ENCODE results near the gene FTO. TPM values are rescaled to one million over a fixed set of nuclear protein-coding genes. Genes with fewer than 3 reads are reported as not detected.

FTO gene
- total RNA-seq: 100 to 1,000 TPM in 1 of 2 donors, 10 to 100 TPM in 1; 89.8 to 145 TPM
- 10 to 100 TPM; 12.2 to 25.6 TPM for polyA plus RNA-seq
- long read RNA-seq, donor 1, full-length matches to known transcripts: 14 of 36 reads
- long read RNA-seq, donor 1, partial matches to known transcripts: 22 of 36 reads
- long read RNA-seq, donor 1, other reads (novel, unspliced or antisense): 0 of 36 reads
- long read RNA-seq, donor 2, full-length matches to known transcripts: 4 of 4 reads
- long read RNA-seq, donor 2, partial matches to known transcripts: 0 of 4 reads
- long read RNA-seq, donor 2, other reads (novel, unspliced or antisense): 0 of 4 reads
- long read RNA-seq, donor 3, full-length matches to known transcripts: 3 of 3 reads
- long read RNA-seq, donor 3, partial matches to known transcripts: 0 of 3 reads
- long read RNA-seq, donor 3, other reads (novel, unspliced or antisense): 0 of 3 reads
- long read RNA-seq, donor 4, full-length matches to known transcripts: 1 of 1 reads
- long read RNA-seq, donor 4, partial matches to known transcripts: 0 of 1 reads
- long read RNA-seq, donor 4, other reads (novel, unspliced or antisense): 0 of 1 reads
- long read RNA-seq, donor 5, full-length matches to known transcripts: 12 of 12 reads
- long read RNA-seq, donor 5, partial matches to known transcripts: 0 of 12 reads
- long read RNA-seq, donor 5, other reads (novel, unspliced or antisense): 0 of 12 reads

DNA sequence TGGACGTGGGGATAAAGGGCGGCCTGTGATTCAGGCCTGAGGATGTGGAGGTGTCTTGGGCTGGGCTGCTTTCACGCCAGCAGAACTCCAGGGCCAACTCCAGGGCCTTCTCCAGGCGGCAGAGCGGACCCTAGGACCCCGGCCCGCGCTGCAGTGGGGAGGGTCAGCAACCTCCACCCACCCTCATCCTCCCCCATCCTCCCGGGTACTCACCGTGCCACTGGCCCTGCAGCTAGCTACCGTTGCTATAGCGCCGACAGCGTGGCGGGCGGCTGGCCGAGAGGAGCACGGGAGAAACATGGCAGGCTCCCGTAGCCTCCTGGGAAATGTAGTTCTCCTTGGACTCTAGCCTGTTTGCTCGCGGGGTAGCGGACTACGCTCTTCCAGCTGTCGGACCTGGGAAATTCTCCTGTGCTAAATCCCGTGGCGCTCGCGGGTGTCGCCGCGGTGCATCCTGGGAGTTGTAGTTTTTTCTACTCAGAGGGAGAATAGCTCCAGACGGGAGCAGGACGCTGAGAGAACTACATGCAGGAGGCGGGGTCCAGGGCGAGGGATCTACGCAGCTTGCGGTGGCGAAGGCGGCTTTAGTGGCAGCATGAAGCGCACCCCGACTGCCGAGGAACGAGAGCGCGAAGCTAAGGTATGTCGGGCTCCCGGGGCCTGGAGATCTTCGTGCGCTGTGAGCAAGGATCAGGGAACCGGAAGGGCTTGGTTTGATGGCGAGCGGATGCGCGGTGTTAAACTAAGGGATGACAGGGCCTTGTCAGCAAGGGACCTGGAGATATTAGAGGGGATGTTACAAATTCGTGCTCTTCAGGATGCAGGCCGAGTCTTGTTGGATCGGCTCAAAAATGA lies at the start of gene FTO, which contains the start of gene RPGRIP1L:
TSS of gene FTO (plus strand) at position 567 of the 855 bp plus-strand sequence.
TSS of gene RPGRIP1L (minus strand) at position 270 of the 855 bp plus-strand sequence. CDS start 3,136 bp downstream, outside the sequence.
- WGBS, 2 donors: 0 to 1% methylated on average over 57 of the region's 57 CpGs
- ATAC-seq (ENCODE audit: insufficient read depth, low FRiP score): peak; percentile 98
- DNase-seq: peak; percentile 99 to 100 (median 100)
- H3K4me1 ChIP-seq (ENCODE audit: control insufficient read depth in 5 of 5, insufficient read depth in 5 of 5, low read length in 5 of 5): peaks cover 0 to 16% (median 12%) of the 10 kb centered on the region in 5 donors
- H3K27me3 ChIP-seq (ENCODE audit: control insufficient read depth in 3 of 3, insufficient read depth in 3 of 3, low read length in 2 of 3): no peaks in the 10 kb centered on the region
- H3K36me3 ChIP-seq (ENCODE audit: control insufficient read depth in 4 of 4, insufficient read depth in 4 of 4, low read length in 4 of 4): peaks cover 0 to 4% (median 0%) of the 10 kb centered on the region in 4 donors
- peak within 1 kb of the TSS; percentile 84 for H3K4me3 ChIP-seq
- H3K27ac ChIP-seq (ENCODE audit: low read depth in 1 of 2, low read length in 1 of 2): peak within 1 kb of the TSS in 1 of 2 donors; percentile 78
- TF ChIP-seq, protein P1, sequence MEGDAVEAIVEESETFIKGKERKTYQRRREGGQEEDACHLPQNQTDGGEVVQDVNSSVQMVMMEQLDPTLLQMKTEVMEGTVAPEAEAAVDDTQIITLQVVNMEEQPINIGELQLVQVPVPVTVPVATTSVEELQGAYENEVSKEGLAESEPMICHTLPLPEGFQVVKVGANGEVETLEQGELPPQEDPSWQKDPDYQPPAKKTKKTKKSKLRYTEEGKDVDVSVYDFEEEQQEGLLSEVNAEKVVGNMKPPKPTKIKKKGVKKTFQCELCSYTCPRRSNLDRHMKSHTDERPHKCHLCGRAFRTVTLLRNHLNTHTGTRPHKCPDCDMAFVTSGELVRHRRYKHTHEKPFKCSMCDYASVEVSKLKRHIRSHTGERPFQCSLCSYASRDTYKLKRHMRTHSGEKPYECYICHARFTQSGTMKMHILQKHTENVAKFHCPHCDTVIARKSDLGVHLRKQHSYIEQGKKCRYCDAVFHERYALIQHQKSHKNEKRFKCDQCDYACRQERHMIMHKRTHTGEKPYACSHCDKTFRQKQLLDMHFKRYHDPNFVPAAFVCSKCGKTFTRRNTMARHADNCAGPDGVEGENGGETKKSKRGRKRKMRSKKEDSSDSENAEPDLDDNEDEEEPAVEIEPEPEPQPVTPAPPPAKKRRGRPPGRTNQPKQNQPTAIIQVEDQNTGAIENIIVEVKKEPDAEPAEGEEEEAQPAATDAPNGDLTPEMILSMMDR (IDR thresholded peaks at IDR 0.05; ENCODE audit: control extremely low read depth, extremely low read depth): no peak
- H3K9me3 ChIP-seq (ENCODE audit: control insufficient read depth in 4 of 4, insufficient read depth in 3 of 4, low read length in 3 of 4): no peaks in the 10 kb centered on the region
- peak within 1 kb of the TSS; percentile 50 to 86 for H3K9ac ChIP-seq (ENCODE audit: insufficient read depth in 1 of 2, low read length in 2 of 2)

DNA sequence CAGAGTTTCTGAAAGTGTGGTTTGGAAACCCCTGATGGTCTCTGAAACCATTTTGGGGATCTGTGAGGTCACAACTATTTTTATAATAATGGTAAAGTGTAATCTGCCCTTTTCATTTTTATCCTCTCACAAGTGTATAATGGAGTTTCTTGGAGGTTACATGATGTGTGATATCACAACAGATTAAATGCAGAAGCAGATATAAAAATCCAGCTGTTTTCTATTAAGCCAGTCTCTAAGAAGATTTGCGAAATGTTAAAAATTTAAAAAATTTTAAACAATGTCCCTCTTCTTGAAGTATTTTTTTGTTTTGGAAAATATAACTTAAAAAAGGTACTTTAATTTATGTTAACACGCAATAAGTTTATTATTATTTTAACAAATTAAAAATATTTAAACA lies 49.0 kb upstream of the FTO start:
- Histone ChIP-seq H3K9me3 (ENCODE audit: control insufficient read depth in 4 of 4, insufficient read depth in 3 of 4, low read length in 3 of 4) (no peaks in the 10 kb centered on the region), H3K4me1 (ENCODE audit: control insufficient read depth in 5 of 5, insufficient read depth in 5 of 5, low read length in 5 of 5) (no peaks in the 10 kb centered on the region), H3K27ac (ENCODE audit: low read depth in 1 of 2, low read length in 1 of 2) (no peak overlapping the region), H3K4me3 (no peak overlapping the region), H3K9ac (ENCODE audit: insufficient read depth in 1 of 2, low read length in 2 of 2) (no peak overlapping the region), H3K27me3 (ENCODE audit: control insufficient read depth in 3 of 3, insufficient read depth in 3 of 3, low read length in 2 of 3) (no peaks in the 10 kb centered on the region), H3K36me3 (ENCODE audit: control insufficient read depth in 4 of 4, insufficient read depth in 4 of 4, low read length in 4 of 4) (peaks cover 0 to 6% (median 2%) of the 10 kb centered on the region in 4 donors)
- WGBS, 2 donors: 95 to 97% methylated on average over 2 of the region's 2 CpGs
- DNase-seq (no peak), ATAC-seq (ENCODE audit: insufficient read depth, low FRiP score) (no peak)
- TF ChIP-seq, protein P1 (IDR thresholded peaks at IDR 0.05; ENCODE audit: control extremely low read depth, extremely low read depth): no peak

DNA sequence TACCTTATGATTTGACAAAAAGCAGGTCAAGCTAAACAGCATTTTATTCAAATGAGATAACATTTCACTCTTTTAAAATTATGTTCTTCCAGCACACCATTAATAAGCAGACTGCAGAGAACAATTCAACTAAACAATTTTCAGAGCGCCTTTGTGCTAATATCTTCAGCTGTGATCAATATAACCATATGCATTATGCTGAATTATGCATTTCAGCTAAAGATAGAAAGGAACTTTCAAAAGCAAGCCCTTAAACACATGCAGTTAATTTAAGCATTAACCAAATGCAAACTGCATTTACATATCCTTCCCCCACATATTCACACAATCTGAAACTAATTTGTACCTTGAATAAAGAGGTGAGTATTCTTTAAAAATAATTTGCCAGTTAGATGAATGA lies 41.9 kb upstream of the FTO start:
- H3K4me3 ChIP-seq: no peak overlapping the region
- DNase-seq (no peak), ATAC-seq (ENCODE audit: insufficient read depth, low FRiP score) (no peak)
- 98 to 100% methylated on average over 1 of the region's 1 CpG for WGBS, 2 donors
- H3K9me3 ChIP-seq (ENCODE audit: control insufficient read depth in 4 of 4, insufficient read depth in 3 of 4, low read length in 3 of 4): no peaks in the 10 kb centered on the region
- no peaks in the 10 kb centered on the region for H3K27me3 ChIP-seq (ENCODE audit: control insufficient read depth in 3 of 3, insufficient read depth in 3 of 3, low read length in 2 of 3)
- TF ChIP-seq, protein P1 (IDR thresholded peaks at IDR 0.05; ENCODE audit: control extremely low read depth, extremely low read depth): no peak
- H3K27ac ChIP-seq (ENCODE audit: low read depth in 1 of 2, low read length in 1 of 2): no peak overlapping the region
- no peaks in the 10 kb centered on the region for H3K36me3 ChIP-seq (ENCODE audit: control insufficient read depth in 4 of 4, insufficient read depth in 4 of 4, low read length in 4 of 4)
- peaks cover 0 to 4% (median 0%) of the 10 kb centered on the region in 5 donors for H3K4me1 ChIP-seq (ENCODE audit: control insufficient read depth in 5 of 5, insufficient read depth in 5 of 5, low read length in 5 of 5)
- H3K9ac ChIP-seq (ENCODE audit: insufficient read depth in 1 of 2, low read length in 2 of 2): no peak overlapping the region
